GM12801 (cell line): Measurements from ENCODE around the gene SSBP3.

Source experiments
- TF ChIP-seq, protein P1 (sequence below): IDR thresholded peaks from one replicate; pipeline ENCODE4 v1.5.1; 2011; ENCODE audit warnings: control low read depth; ENCODE audit not compliant: insufficient read length; ENCODE audit errors: extremely low read depth

Gene SSBP3

DNA sequence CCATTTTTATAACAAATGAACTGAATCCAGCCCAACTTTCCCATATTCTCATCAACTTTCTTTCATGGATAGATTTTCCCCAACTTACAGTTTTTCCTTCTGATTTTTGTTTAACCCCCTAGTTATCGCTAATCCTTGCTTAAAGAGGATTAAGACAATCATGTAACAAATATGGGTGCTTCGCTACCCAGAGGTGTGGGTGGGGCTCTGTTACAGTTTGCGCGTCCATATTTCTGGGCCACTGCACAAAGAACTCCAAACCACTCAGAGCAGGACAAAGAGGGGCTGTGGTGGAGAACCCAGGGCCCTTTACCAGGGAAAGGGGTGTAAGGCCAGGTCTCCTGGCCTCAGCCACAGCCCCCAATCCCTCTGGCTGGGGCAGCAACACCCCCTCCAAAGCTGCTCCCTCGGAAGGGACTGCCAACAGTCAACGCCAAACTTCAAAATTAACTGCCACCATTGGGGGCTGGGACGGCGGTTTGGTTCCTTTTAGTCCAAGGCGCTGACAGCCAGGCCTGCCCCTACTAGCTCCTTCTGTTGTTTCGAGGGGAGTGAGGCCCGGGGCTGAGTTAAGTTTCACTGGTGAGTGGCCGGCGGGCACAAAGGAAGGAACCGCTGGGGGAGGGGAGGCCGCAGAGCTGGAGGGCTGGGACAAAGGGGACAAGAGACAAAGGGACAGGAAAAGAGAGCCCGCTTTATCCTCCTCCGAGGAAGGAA is 27.9 kb downstream of the SSBP3 start:
- TF ChIP-seq, protein P1, sequence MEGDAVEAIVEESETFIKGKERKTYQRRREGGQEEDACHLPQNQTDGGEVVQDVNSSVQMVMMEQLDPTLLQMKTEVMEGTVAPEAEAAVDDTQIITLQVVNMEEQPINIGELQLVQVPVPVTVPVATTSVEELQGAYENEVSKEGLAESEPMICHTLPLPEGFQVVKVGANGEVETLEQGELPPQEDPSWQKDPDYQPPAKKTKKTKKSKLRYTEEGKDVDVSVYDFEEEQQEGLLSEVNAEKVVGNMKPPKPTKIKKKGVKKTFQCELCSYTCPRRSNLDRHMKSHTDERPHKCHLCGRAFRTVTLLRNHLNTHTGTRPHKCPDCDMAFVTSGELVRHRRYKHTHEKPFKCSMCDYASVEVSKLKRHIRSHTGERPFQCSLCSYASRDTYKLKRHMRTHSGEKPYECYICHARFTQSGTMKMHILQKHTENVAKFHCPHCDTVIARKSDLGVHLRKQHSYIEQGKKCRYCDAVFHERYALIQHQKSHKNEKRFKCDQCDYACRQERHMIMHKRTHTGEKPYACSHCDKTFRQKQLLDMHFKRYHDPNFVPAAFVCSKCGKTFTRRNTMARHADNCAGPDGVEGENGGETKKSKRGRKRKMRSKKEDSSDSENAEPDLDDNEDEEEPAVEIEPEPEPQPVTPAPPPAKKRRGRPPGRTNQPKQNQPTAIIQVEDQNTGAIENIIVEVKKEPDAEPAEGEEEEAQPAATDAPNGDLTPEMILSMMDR, result no peak

DNA sequence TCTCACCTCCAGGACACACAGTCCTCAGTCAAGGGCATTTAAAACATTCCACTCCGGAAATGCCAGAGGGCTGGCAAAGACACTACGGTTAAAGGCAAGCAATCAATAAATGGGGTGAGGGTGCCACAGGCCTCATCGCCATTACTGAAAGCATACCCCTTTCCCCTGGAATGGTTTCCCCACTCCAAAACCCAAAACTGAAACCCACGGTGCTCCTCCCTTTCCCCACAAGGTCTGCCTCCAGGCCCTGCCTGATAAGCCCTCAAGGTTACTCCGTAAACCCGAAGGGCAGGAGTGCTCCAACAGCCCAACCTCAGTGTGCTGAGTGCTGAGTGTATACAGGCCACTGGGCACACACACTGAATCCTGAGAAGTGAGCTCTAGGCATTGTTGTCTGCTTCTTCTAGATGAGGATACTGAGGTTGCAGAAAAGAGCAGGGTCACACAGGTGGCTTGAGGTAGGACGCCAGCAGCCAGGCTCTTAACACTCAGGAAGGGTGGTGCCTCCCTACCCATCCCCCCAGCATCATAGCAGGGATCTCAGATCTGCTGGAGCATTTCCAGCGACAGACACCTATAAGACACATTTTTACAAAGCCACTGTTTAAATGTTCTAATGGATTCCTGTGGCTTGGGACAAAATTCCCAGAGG is 29.0 kb downstream of the SSBP3 start:
- TF ChIP-seq, protein P1, result no peak

DNA sequence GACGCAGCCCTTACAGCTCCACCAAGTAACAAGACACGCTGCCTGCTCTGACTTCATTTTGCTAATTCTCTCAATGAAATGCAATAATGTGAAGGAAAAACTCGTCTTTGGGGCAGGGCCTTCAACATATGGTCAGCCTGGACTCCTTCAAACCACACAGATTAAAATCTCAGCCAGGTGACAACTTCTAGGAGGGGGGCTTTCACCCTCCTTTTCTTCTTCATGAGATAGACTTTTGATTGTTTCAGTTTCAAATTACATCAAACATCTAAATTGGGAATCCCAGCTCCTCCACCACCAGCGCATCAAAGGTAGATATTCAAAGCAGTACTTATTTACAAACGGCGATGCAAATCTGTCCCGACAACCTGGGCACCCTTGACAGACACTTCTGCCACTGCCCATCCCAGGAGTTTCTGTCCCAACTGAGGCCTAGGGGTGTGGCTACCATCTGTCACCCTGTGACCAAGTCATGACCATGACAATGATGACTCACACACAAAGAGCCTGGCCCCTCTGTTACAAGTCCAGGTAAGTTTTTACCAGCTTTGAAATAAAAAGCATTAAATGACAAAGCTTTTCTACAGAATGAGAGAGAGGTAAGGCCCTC is 29.7 kb downstream of the SSBP3 start:
- TF ChIP-seq, protein P1, result no peak

DNA sequence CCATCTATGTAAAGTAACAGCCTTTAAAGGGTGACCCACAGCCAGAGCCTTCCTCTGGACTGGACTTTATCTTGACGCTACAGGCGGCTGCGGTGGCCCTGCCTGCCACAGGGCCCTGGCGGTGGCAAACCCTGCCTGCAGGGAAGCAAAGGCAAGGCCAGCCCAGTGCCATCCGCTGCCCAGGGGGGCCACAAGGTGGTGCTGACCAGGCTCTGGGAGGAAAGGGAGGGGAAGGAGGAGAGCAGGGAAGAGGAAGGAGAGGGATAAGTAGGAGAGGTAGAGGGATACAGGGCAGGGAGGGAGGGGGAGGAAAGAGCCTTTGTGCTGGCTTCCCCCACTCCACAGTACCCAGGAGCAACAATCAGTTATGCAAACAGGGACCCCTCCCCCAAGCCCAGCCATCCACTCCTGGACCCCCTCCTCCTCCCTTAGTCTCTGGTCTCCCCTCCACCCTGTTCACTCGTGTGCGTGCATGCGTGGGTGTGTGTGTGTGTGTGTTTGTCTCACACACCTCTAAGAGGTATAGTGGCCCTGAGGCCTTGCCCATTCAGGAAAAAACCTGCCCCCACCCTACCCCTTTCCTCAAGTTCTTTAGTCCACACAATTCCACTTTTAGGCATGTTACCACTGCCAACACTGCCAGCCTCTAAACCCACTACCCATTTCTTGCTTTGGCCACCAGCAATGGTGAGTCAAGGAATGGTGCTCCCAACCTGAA is 30.3 kb downstream of the SSBP3 start:
- TF ChIP-seq, protein P1, result no peak

DNA sequence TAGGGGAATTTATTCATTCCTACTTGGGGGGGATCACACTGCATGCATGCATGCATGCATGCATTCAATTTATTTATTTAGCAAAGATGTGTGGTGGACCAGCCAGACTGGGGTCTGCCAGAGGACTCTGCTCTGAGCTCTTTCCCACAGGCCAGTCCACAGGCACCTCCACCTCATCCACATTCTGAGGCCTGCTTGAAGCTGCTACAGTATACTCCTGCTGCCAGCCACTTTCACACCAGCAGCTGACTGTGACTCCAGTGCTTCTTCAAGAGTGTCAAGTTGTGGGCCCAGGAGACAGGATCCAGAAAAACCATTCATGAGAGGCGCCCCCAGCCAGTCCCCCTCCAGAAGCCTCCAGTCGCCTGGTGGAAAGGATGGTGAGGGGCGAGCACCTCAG is 30.9 kb downstream of the SSBP3 start:
- TF ChIP-seq, protein P1, result no peak

DNA sequence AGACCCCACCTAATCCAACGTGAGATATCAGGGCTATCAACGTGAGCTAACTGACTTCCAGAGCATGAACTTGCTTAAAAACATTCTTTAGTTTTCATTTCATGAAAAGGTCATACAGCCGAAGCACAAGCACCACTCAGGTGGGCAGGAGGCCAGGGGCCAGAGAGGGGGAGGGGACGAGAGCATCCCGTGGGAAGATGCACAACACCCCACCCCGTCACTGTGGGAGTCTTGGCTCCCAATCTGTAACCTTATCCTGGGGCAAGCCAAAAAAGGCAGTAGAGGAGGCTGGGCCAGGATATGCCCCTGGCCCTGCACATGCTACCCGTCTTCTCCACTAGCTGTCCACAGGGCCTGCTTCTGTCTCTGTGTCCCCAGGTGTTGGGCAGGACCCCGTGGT is 31.4 kb downstream of the SSBP3 start:
- TF ChIP-seq, protein P1, result no peak

DNA sequence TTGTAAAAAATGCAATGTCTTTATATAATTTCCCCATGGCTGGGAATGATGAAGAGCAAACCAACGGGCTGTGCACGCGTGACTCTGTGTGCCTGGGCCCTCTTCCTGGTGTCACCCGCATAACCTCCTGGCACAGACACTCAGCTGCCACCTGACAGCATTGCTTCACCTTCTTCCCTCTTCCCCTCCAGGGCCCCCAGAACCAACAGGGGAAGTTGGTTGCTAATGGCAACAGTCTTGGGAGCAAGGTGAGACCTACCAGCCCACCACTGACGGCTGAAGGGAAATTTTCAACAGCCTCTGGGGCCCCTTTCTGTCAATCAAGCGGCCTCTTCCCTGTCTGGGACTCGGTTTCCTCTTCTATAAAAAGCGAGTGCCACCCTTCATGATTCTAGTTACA is 33.2 kb downstream of the SSBP3 start:
- TF ChIP-seq, protein P1, result no peak
